Lower leg skin (tissue), 3 donors: ENCODE data around the gene STXBP1.

Experiments used
- CTCF ChIP-seq, 3 donors: fragments of 450-650 bp; IDR thresholded peaks; one replicate each; pipeline ENCODE4 v1.5.1; 2016; ENCODE audit warnings: antibody characterized with exemption in 3 of 3, mild to moderate bottlenecking in 3 of 3, moderate library complexity in 2 of 3
- POLR2A ChIP-seq, 2 donors: fragments of 450-650 bp; IDR thresholded peaks; one replicate each; pipeline ENCODE4 v1.6.1; 2016 to 2017; ENCODE audit warnings: antibody characterized with exemption in 2 of 2, mild to moderate bottlenecking in 1 of 2, moderate library complexity in 1 of 2

- no peak for TF ChIP-seq POLR2A (IDR thresholded peaks at IDR 0.05)
- TF ChIP-seq CTCF (IDR thresholded peaks at IDR 0.05) = no peak
These were observed 119.9 kb downstream of the STXBP1 start for GRCh38 chr9:127731938-127732337.
